Muscle of back (tissue), 13 donors: Measurements from ENCODE around the gene RPS26. TPM values are rescaled to one million over a fixed set of nuclear protein-coding genes. Genes with fewer than 3 reads are reported as not detected.
"Not testable (repeated sequence)": the region's sequence is repeated elsewhere in the genome, so short reads cannot be mapped to it uniquely, and the experiment has no call there.

ENCODE experiments used
- DNase-seq, 3 donors: peaks; one replicate each; pipeline versions ENCODE4 v3.0.0 to v3.0.0-alpha.2; 2013
- long read RNA-seq, 9 donors: transcript quantifications; one replicate each; lab custom pipeline, GENCODE V29; 2026
- polyA plus RNA-seq, 10 donors: library from polyadenylated mRNA; unstranded; fragments of 120-200 nt; gene quantifications; one replicate each; pipeline ENCODE4 v1.2.1, GENCODE V29; 2013; ENCODE audit not compliant: insufficient read length in 10 of 10

Gene RPS26
- polyA plus RNA-seq: 100 to 1,000 TPM in 8 of 10 donors, 10 to 100 TPM in 2; 79.8 to 679 (median 311) TPM
- long read RNA-seq, donor 1, transcript RPS26-204 (4 exons, 1,140 nt): major isoform, 9 of 9 reads
- long read RNA-seq, donor 1, partial matches to known transcripts: 0 of 9 reads
- long read RNA-seq, donor 1, other reads (novel, unspliced or antisense): 0 of 9 reads
- long read RNA-seq, donor 2, partial matches to known transcripts: 0 of 3 reads
- long read RNA-seq, donor 2, other reads (novel, unspliced or antisense): 0 of 3 reads
- long read RNA-seq, donor 3: 0 reads
- long read RNA-seq, donor 4, transcript RPS26-204 (4 exons, 1,140 nt): major isoform, 8 of 13 reads
- long read RNA-seq, donor 4, partial matches to known transcripts: 5 of 13 reads
- long read RNA-seq, donor 4, other reads (novel, unspliced or antisense): 0 of 13 reads
- long read RNA-seq, donor 5, transcript RPS26-204 (4 exons, 1,140 nt): major isoform, 17 of 19 reads
- long read RNA-seq, donor 5, partial matches to known transcripts: 0 of 19 reads
- long read RNA-seq, donor 5, other reads (novel, unspliced or antisense): 0 of 19 reads
- long read RNA-seq, donor 6, transcript RPS26-204 (4 exons, 1,140 nt): major isoform, 8 of 10 reads
- long read RNA-seq, donor 6, partial matches to known transcripts: 0 of 10 reads
- long read RNA-seq, donor 6, other reads (novel, unspliced or antisense): 0 of 10 reads
- long read RNA-seq, donor 7, transcript RPS26-204 (4 exons, 1,140 nt): major isoform, 9 of 15 reads
- long read RNA-seq, donor 7, partial matches to known transcripts: 6 of 15 reads
- long read RNA-seq, donor 7, other reads (novel, unspliced or antisense): 0 of 15 reads
- long read RNA-seq, donor 8, transcript RPS26-204 (4 exons, 1,140 nt): major isoform, 7 of 8 reads
- long read RNA-seq, donor 8, partial matches to known transcripts: 0 of 8 reads
- long read RNA-seq, donor 8, other reads (novel, unspliced or antisense): 0 of 8 reads
- long read RNA-seq, donor 9, partial matches to known transcripts: 0 of 2 reads
- long read RNA-seq, donor 9, other reads (novel, unspliced or antisense): 0 of 2 reads

DNA sequence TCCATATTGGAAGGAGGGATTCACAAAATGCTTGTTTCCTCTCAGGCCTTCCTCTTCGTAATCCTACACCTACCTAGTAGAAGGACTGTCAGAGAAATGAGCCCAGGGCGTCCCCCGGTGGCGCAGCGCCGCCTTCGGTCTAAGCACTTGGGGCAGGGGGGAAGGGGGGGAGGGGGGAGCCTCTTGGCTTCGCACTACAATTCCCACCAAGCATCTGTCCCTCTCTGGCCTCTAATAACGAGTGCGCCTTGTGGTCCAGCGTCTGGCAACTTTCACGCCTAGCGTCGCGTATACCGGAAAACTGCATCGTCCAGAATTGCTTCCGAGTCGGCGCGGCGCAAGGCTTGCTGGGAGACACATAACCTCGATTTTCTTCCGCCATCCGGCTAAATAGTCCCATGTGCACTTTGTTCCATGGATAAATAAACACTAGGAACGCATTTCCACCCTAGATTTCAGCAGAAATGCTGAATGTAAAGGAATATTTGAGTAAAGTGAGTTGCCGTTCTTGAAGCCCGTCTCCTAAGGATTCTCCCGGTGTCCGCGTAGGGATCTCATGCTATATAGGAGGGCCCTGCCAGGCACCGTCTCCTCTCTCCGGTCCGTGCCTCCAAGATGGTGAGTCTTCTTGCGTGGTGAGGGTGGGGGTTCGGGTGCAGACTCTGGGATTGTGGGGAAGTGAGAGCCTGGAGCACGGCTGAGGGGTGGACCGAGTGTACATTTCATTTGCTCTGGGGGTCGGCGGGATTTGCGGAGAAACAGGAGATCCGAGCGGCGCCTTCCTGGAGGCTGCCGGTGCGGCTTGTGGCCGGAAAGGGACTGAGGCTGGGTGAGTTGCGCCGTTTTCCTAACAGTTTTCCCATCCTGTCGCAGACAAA, at the start of gene RPS26:
RPS26 (plus strand) TSS at position 367 of the 878 bp plus-strand sequence; CDS start at position 616, 249 bp downstream.
- peak; percentile 99 to 100 (median 99) for DNase-seq

DNA sequence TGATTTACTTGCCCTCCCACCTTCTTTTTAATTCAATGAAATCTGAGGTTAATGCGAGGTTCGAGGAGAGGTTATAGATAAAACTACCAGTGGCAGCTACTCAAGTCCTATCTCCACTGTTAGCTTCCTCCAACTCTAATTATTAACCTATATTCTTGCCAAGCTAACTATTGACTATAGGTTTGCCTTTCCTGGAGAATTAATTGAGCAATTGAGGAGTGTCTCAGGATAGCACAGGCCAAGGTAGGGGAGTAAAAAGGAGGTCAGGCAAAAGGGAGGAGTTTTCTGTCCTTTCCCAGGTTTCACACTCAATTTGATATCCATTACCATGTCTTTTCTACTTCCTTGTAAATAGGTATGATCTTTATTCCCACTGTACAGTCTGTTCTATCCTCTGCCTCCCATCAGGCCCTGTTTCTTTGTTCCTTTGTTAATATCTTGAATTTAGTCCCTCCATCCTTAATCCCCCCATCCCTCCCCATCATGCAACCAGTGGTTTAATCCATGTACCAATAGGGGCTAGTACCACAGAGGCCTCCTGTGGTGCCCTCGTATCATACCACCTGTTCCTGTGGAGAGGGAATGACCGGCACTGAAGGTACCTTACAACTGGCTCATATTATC, 48.4 kb upstream of the RPS26 start:
- DNase-seq: no peak

DNA sequence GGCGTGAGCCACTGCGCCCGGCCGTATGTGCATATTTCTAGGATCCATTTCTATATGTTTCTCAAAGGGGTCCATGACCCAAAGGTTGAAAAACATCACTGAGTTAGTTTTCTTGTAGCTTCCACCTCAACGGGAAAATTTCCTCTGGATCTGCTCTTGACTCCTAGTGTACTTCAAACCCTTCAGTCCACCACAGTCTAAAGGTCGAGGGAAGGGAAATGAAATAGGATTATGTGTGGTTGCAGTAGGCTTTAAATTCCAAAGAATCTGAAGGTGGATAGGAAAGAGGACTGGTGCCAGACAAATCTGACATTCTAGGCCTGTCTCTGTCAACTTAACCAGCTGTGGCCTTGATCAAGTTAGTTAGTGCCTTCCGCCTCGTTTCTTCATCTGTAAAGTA, 46.4 kb upstream of the RPS26 start:
- no peak for DNase-seq

DNA sequence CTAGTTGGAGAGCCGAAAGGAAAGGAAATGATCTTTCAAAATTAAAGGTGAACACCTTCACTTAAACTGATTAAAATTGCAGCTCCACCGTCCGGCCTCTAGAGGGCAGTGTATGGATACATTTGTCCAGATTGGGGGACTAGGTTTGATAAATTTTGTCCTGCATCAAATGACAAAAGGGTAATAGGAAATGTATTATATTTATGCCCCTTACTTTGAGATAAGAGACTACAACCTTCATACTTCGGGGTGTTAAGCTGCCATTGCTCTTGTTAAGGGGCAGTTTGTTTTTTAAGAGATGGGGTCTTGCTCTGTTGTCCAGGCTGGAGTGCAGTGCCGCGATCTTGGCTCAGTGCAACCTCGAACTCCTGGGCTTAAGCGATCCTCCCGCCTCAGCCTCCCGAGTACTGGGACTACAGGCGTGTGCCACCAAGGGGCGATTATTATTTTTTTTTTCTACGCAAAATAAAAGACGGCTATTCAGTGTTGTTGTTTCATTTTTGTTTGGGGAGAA, 45.5 kb upstream of the RPS26 start:
- DNase-seq: peak; percentile 68 to 85 (median 76)

DNA sequence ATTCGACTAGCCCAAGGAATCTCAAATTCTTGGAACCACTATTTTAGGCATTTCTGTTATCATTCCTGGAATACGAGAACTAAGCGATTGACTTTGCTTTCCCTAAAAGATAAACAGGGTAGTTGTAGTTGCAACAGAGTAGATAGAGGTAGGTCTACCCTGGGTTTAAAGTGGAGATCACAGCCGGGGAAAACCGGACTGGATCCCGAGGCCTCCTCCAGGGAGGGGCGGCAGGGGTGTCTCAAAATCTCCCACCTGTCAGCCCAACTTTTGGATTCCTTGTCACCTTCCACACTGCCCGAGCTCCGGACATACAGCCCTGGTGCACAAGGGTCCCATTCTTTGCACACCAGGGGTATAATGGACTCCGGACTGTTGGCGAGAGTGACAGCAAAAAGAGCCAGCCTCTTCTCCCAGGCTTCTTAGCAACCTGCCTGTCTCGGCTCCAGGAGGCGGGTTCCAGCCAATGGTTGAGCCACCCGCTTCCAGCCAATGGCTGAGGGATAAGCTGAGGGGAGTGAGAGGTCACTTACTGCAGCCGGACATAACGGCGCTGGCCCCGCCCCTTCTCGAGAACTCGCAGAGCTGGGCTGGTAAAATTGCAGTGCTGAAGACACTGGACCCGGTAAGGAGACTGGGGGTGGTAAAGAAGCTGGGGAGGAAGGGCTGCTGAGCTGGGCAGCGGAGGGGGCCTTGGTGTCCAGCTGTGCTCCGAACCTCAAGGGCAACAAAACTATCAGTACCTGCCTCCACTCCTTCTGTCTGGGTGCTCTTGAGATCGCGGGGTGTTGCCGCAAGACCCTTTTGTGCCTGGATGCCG, 44.8 kb upstream of the RPS26 start, which contains the start of gene SUOX:
SUOX (plus strand) TSS at position 562 of the 820 bp plus-strand sequence. CDS start 4,946 bp downstream, outside the sequence.
- peak; percentile 95 to 98 (median 96) for DNase-seq

DNA sequence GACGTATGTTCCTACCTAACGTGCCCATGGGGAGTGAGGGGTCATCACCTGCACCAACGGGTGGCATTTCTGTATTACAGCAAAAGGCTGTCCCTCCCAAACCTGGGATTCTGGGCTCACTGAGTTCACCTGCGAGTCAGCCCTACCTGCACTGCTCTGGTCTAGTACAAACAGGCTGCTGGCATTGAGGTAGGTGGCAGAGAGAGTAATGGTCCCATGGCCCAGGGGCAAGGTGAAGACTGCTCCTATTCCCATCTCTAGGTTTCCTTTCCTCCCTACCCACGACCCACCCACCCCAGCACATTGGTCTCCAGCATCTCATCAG, 44.2 kb upstream of the RPS26 start:
- no peak for DNase-seq

DNA sequence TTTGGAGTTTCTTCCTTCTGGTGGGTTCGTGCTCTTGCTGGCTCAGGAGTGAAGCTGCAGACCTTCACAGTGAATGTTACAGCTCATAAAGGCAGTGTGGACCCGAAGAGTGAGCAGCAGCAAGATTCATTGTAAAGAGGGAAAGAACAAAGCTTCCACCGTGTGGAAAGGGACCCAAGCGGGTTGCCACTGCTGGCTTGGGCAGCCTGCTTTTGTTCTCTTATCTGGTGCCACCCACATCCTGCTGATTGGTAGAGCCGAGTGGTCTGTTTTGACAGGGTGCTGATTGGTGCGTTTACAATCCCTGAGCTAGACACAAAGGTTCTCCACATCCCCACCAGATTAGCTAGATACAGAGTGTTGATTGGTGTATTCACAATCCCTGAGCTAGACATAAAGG, 42.2 kb upstream of the RPS26 start:
- DNase-seq: not testable (repeated sequence)

DNA sequence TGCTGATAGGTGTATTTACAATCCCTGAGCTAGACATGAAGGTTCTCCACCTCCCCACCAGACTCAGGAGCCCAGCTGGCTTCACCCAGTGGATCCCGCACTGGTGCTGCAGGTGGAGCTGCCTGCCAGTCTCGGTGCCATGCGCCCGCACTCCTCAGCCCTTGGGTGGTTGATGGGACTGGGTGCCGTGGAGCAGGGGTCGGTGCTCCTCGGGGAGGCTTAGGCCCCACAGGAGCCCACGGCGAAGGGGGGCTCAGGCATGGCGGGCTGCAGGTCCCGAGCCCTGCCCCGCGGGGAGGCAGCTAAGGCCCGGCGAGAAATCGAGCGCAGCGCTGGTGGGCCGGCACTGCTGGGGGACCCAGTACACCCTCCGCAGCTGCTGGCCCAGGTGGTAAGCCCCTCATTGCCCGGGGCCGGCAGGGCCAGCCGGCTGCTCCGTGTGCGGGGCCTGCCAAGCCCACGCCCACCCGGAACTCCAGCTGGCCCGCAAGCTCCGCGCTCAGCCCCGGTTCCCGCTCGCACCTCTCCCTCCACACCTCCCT, 41.6 kb upstream of the RPS26 start:
- not testable (repeated sequence) for DNase-seq

DNA sequence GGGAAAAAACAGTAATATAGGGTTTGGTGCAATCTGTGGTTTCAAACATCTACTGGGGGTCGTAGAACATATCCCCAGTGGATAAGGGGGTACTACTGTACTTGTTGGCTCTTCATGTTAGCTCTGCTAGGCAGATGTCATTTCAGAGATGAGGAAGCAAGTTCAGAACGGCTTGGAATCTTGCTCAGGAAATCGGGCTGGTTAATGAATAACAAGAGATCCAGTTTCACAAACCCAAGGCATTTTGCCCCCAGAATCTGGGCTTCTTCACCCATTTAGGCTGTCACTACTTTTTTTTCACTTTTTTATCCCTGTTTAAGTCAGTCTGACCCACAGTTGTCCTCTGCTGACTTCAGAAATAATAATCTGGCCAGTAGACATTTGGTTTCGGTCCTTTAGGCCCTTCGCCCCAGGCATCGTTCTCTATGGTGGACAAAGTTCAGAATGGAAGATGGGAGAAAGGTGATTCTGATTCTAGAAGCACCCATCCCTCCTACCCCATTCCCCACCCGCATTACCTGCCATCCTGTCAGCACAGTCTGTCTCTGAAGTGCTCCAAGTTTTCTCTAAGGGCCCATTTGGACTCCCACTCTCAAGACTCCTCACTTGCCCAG, 40.1 kb upstream of the RPS26 start:
- DNase-seq: no peak

DNA sequence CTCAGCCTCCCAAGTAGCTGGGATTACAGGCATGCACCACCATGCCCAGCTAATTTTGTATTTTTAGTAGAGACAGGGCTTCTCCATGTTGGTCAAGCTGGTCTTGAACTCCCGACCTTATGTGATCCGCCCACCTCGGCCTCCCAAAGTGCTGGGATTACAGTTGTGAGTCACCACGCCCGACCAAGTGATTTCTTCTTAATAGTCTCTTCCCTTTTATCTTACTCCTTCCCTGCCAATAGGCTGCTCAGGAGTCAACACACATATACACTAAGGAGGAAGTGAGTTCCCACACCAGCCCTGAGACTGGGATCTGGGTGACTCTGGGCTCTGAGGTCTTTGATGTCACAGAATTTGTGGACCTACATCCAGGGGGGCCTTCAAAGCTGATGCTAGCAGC, 38.3 kb upstream of the RPS26 start:
- not testable (repeated sequence) for DNase-seq

DNA sequence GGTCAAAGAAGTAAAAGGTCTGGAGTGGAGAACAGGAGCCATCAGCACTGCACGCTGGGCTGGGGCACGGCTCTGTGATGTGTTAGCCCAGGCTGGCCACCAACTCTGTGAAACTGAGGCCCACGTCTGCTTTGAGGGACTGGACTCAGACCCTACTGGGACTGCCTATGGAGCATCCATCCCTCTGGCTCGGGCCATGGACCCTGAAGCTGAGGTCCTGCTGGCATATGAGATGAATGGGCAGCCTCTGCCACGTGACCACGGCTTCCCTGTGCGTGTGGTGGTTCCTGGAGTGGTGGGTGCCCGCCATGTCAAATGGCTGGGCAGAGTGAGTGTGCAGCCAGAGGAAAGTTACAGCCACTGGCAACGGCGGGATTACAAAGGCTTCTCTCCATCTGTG, 37.5 kb upstream of the RPS26 start:
- no peak for DNase-seq

DNA sequence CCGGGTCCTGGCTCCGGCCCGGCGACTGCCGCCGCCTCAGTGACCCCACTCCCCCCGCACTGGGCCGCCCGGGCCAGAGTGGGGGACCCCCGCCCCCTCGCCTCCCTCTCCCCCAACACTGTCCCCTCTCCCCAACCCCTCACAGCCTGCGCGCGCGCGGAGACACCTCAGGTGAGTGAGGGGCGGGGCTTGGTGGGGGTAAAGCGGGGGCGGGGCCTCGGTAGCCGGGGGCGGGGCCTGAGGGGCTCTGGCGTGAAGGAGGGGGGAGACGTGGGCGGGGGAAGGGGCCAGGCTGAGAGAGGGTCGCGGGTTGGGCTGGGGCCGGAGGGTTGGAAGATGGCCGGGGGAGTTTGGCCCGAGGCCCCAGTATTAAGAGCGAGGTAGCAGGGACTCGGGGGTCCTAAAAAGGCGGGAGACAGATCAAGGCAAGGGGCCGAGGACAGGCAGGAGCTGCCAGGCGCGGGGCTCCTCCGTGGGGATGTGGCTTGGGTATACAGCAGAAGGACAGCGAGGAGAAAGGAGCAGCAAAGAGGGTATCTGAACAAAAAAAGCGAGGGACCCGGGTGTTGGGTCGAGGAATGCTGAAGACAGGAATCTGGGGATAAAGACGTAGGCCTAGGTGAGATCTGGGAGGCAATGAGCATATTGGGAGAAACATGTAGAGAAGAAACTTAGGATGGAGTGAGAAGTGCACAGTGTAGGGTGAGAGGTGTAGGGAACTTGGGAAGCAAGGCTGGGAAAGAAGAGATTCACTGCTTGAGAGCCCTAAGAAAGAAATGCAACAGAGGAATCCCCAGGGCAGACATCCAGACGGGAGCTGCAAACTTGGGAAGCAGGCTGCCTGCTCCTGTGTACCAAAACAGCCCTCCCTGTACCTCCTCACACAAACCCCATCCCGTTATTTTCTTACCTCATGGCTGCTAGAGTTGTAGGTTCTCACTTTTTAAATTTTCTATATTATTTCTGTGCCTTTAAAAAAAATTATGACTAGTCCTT, 33.9 kb upstream of the RPS26 start:
- peak; percentile 13 to 75 (median 40) for DNase-seq

DNA sequence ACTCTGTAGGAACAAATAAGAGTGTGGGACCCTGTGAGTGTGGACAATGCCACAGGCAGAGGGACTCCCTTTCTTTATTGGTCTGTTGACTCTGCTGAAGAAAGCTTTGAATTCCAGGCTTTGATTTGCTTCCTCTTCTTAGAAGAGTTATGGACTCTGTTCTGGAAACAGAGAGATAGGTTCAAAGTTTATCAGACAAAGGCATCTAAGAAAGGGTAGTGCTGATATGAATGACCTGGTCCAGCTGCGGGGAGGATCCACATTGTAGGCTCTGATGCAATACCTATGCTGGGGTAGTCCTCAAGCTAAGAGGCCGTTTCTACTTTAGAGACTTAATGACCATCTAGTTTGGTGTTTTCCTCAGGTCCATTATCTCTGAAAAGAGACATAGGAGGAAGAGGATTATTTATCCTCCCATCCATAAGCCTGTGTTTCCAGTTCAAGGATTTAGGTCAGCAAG, 31.6 kb upstream of the RPS26 start:
- DNase-seq: no peak

DNA sequence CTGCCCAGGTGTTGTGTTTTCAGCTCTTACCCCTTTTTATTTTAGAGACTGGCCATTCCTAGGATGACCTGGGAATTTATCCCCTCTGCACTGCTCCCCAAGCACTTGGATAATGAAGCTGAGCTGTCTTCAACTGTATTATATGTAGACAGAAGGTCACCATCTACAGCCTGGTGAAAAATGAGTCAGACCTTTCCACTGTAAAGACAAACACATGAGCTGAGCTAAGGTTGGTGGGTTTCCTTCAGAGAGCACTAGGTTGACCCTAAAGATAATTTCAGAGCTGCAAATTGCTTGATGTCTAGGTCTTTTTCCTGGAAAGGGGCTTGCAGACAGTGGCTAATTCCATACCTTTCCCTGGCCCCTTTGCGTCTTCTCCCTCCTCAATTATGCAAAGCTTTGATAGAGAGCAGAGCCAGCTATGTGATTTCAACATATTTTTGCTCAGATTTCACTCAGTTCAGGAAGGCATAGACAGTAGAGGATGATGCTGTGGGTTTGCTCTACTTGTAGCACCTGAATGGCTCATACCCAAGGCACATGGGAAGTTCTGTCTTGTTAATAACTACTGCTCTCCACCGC, 30.1 kb upstream of the RPS26 start:
- DNase-seq: no peak

DNA sequence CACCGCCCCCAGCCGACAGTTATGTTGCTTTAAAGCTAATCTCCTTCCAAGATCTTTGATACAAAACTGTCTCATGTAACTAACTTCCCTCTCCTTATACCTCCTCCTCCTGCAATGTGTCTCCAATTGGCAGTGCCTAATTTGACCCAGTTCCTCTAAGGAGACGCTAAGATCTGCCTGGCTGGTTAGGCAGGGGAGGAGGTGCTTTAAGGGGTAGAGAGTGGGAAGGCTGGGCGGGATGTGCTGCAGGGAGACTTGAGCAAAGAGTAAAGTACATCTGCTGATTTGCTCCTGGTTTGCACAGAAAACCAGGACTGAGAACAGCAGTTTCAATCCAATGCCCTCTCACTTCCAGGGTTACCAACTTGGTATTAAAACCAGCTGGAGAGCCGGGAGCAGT, 28.2 kb upstream of the RPS26 start:
- DNase-seq: no peak

DNA sequence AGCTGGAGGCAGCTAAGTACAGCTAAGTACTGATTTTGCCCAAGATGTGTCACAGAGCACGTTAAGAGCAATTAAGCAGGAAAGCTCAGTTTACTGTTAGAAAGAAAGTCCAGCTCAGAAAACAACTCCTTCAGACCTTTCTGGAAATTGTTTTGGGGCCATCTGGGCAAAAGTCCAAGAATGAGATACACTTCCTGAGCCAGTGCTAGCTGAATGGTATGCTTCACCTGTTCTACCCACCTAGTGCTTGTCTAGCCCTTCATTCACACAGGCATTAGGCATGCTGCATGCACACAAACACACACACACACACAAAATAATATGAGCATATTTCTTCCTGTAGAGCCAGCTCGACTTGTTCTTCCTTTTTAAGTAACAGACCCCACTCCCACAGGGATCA, 27.5 kb upstream of the RPS26 start:
- DNase-seq: no peak

DNA sequence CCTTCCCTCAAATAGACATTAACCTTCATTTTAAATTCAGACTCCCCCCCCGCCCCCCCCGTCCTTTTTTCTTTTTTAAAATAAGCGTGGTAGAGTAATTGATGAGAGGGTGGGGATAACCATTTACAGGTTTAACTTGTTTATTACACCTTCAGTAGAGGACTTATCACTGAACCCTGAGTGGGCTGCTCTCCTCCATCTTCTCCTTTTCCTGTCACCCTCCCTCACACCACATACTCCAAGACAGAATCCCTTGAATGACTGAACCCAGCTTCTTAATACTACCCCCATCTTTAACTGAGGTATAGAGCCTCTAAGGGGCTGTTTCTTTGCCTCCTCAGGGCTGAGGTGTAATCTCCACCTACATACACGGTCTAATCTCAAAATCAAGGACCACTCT, 24.5 kb upstream of the RPS26 start:
- no peak for DNase-seq
